HCT116 (cell line): ENCODE measurements around the gene CAPRIN1. TPM values are rescaled to one million over a fixed set of nuclear protein-coding genes. Genes with fewer than 3 reads are reported as not detected.

Source experiments
- ATAC-seq: fragments of 200-7000 bp; cut with Tn5 transposase; 2 replicates; pipeline ENCODE4 v1.9.1; 2020; ENCODE audit warnings: mild to moderate bottlenecking, moderate library complexity
- BruUV-seq: library from RNA; stranded (reverse); fragments of 400-500 nt; replicated peaks from 2 replicates; lab custom pipeline; 2021; lab: Mats Ljungman, UMichigan
- CTCF ChIA-PET: fragments of 300-600 bp; sonication (Branson Sonifier 250); formaldehyde crosslinking; loops from one replicate; lab custom pipeline; 2021; ENCODE audit warnings: antibody characterized with exemption; lab: Charles Lee
- POLR2A ChIA-PET: fragments of 300-600, 350-600 bp; sonication (Branson Sonifier 250); formaldehyde crosslinking; loops from one replicate; lab custom pipeline; 2021; ENCODE audit warnings: antibody characterized with exemption; lab: Charles Lee
- RAD21 ChIA-PET, 2 experiments: fragments of 300-600 bp; sonication (Branson Sonifier 250); formaldehyde crosslinking; loops; one replicate each; lab custom pipeline; 2023; ENCODE audit warnings: low total read pairs in 2 of 2; ENCODE audit not compliant: uncharacterized antibody in 2 of 2, unreplicated experiment in 2 of 2, low non-redundant PET in 1 of 2; lab: Charles Lee
- DNase-seq: peaks from one replicate; pipeline ENCODE4 v3.0.0-alpha.2; 2010; ENCODE audit warnings: low read depth, low spot score
- H2AFZ ChIP-seq: fragments of 200-600 bp; shearing (Covaris generic), sonication (generic); 2 replicates; pipeline ENCODE4 v1.6.1; 2017; ENCODE audit warnings: low read depth, mixed run types, mixed read lengths, antibody characterized with exemption, low read length; ENCODE audit not compliant: poor library complexity, severe bottlenecking
- H3K27ac ChIP-seq: 2 replicates; pipeline ENCODE4 v1.5.1; 2012; ENCODE audit warnings: low read depth, low read length
- H3K27me3 ChIP-seq: fragments of 200-600 bp; sonication (generic); 2 replicates; pipeline ENCODE4 v1.6.1; 2016; ENCODE audit warnings: mixed run types, low read length, mixed read lengths; ENCODE audit not compliant: insufficient read depth
- H3K36me3 ChIP-seq, 2 experiments: fragments of 200-500 bp in 1 of 2; fragments of 200-600 bp in 1 of 2; sonication (Bioruptor generic) in 1 of 2; sonication (generic) in 1 of 2; 2 replicates each; pipeline versions ENCODE4 v1.5.1 to v1.6.1; 2014 to 2016; ENCODE audit warnings: low read length in 2 of 2, inconsistent platforms in 1 of 2, mixed read lengths in 1 of 2, mixed run types in 1 of 2; ENCODE audit not compliant: insufficient read depth in 2 of 2, control insufficient read depth in 1 of 2
- H3K4me1 ChIP-seq, 2 experiments: fragments of 200-600 bp in 1 of 2; sonication (generic) in 1 of 2; 2 replicates each; pipeline versions ENCODE4 v1.5.1 to v1.6.1; 2012 to 2017; ENCODE audit warnings: low read length in 2 of 2, inconsistent platforms in 1 of 2, mild to moderate bottlenecking in 1 of 2, mixed read lengths in 1 of 2, mixed run types in 1 of 2, moderate library complexity in 1 of 2; ENCODE audit not compliant: insufficient read depth in 2 of 2, control insufficient read depth in 1 of 2
- H3K4me2 ChIP-seq: fragments of 200-600 bp; sonication (generic); 2 replicates; pipeline ENCODE4 v1.6.1; 2017; ENCODE audit warnings: mixed run types, low read length, mixed read lengths
- H3K4me3 ChIP-seq, 2 experiments: fragments of 200-600 bp in 1 of 2; sonication (generic) in 1 of 2; replicated peaks in 1 of 2; 2 replicates each; pipeline ENCODE4 v1.5.1; 2011 to 2016; ENCODE audit warnings: low read length in 2 of 2, control low read depth in 1 of 2, low read depth in 1 of 2, mild to moderate bottlenecking in 1 of 2, mixed read lengths in 1 of 2, mixed run types in 1 of 2
- H3K79me2 ChIP-seq: fragments of 200-600 bp; sonication (generic); 2 replicates; pipeline ENCODE4 v1.6.1; 2017; ENCODE audit warnings: mild to moderate bottlenecking, mixed run types, low read length, moderate library complexity, mixed read lengths; ENCODE audit not compliant: insufficient read depth
- H3K9ac ChIP-seq: fragments of 200-600 bp; sonication (generic); 2 replicates; pipeline ENCODE4 v1.6.1; 2016; ENCODE audit warnings: low read length, mixed read lengths
- H3K9me2 ChIP-seq: fragments of 200-600 bp; sonication (generic), shearing (Covaris generic); 2 replicates; pipeline ENCODE4 v1.6.1; 2017; ENCODE audit warnings: mixed run types, mild to moderate bottlenecking, moderate library complexity; ENCODE audit not compliant: insufficient read depth
- H3K9me3 ChIP-seq, 2 experiments: fragments of 200-500 bp in 1 of 2; fragments of 200-600 bp in 1 of 2; sonication (Bioruptor generic) in 1 of 2; sonication (generic) in 1 of 2; 2 replicates each; pipeline ENCODE4 v1.6.1; 2014 to 2017; ENCODE audit warnings: low read length in 2 of 2, mixed read lengths in 2 of 2, inconsistent platforms in 1 of 2, low read depth in 1 of 2, mild to moderate bottlenecking in 1 of 2, mixed run types in 1 of 2, moderate library complexity in 1 of 2; ENCODE audit not compliant: control insufficient read depth in 1 of 2, insufficient read depth in 1 of 2
- H4K20me1 ChIP-seq: fragments of 200-600 bp; sonication (generic), shearing (Covaris generic); 2 replicates; pipeline ENCODE4 v1.6.1; 2017; ENCODE audit warnings: mixed run types, mild to moderate bottlenecking, moderate library complexity; ENCODE audit not compliant: insufficient read depth
- CEBPB ChIP-seq: IDR thresholded peaks from 2 replicates; pipeline ENCODE4 v1.6.1; 2012; ENCODE audit warnings: low read depth
- CTCF ChIP-seq, 3 experiments: fragments of 200-600 bp in 1 of 3; sonication (generic) in 1 of 3; IDR thresholded peaks in 2 of 3; conservative IDR thresholded peaks in 1 of 3; 2 replicates each; pipeline ENCODE4 v1.5.1; 2012 to 2017; ENCODE audit warnings: low read depth in 2 of 3, low read length in 2 of 3, antibody characterized with exemption in 1 of 3, borderline replicate concordance in 1 of 3, control low read depth in 1 of 3, mild to moderate bottlenecking in 1 of 3, mixed read lengths in 1 of 3, mixed run types in 1 of 3, moderate library complexity in 1 of 3; ENCODE audit not compliant: insufficient read depth in 1 of 3
- EZH2 ChIP-seq: fragments of 200-600 bp; sonication (generic); IDR thresholded peaks from 2 replicates; pipeline ENCODE4 v1.6.1; 2017; ENCODE audit warnings: antibody characterized with exemption, mixed run types
- FOSL1 ChIP-seq: IDR thresholded peaks from 2 replicates; pipeline ENCODE4 v1.6.1; 2012; ENCODE audit warnings: low read depth
- JUND ChIP-seq: IDR thresholded peaks from 2 replicates; pipeline ENCODE4 v1.6.1; 2012
- RAD21 ChIP-seq: IDR thresholded peaks from 2 replicates; pipeline ENCODE4 v1.6.1; 2012; ENCODE audit warnings: low read depth, mild to moderate bottlenecking
- SRF ChIP-seq: IDR thresholded peaks from 2 replicates; pipeline ENCODE4 v1.6.1; 2012; ENCODE audit warnings: low read depth
- TCF7L2 ChIP-seq: IDR thresholded peaks from 2 replicates; pipeline ENCODE4 v1.7.0; 2011; ENCODE audit warnings: borderline replicate concordance, inconsistent platforms; ENCODE audit not compliant: insufficient read depth, insufficient read length; ENCODE audit errors: extremely low read depth
- YY1 ChIP-seq: IDR thresholded peaks from 2 replicates; pipeline ENCODE4 v1.6.1; 2011; ENCODE audit warnings: low read length, low read depth, moderate library complexity, mild to moderate bottlenecking; ENCODE audit not compliant: insufficient replicate concordance; ENCODE audit errors: extremely low read depth
- ZBTB33 ChIP-seq: IDR thresholded peaks from 2 replicates; pipeline ENCODE4 v1.6.1; 2011; ENCODE audit warnings: mild to moderate bottlenecking, low read length, moderate library complexity; ENCODE audit not compliant: insufficient replicate concordance; ENCODE audit errors: extremely low read depth
- ZFX ChIP-seq: fragments of 450-650 bp; IDR thresholded peaks from 2 replicates; pipeline ENCODE4 v1.6.1; 2017
- intact Hi-C: fragments of 100-400 bp; cut with micrococcal nuclease; formaldehyde crosslinking; loops from 2 replicates; pipeline ENCODE4 v1.10.0; 2022
- total RNA-seq: library from RNA; stranded (reverse); gene quantifications from one replicate; pipeline ENCODE4 v1.2.1, GENCODE V29; 2021; ENCODE audit not compliant: unreplicated experiment

The CAPRIN1 gene
- total RNA-seq, 1 experiment from 2014 or later, result 285 TPM

- BruUV-seq, result no TSS peak
- Histone ChIP-seq H3K9me2 (no peaks in the 10 kb centered on the region), H3K79me2 (peaks cover 5% of the 10 kb centered on the region; the same call in 1 of the 2 replicates), H4K20me1 (no peaks in the 10 kb centered on the region), H3K27me3 (no peaks in the 10 kb centered on the region), H3K4me3 (no peak overlapping the region), H3K27ac (no peak overlapping the region)
- POLR2A ChIA-PET, result no interaction called here
- TF ChIP-seq SRF (no peak), YY1 (no peak), RAD21 (peak; percentile 53), CTCF (IDR thresholded peaks at IDR 0.05 in 2 of 3, conservative IDR thresholded peaks at IDR 0.05 in 1 of 3; ENCODE audit: borderline replicate concordance in 1 of 3, insufficient read depth in 1 of 3, low read depth in 2 of 3, low read length in 2 of 3) (peak; percentile 30 to 52 (median 44); a peak in 5 of 6 replicates)
- TF ChIP-seq, all 23 proteins: peak for 2
- intact Hi-C loops, result no loop called here
- H3K4me2 ChIP-seq, result no peak overlapping the region
- no peaks in the 10 kb centered on the region for H3K9me3 ChIP-seq
- no peaks in the 10 kb centered on the region for H3K4me1 ChIP-seq
- ATAC-seq (peak; percentile 72), DNase-seq (no peak)
- ChIA-PET RAD21 (interaction anchor here in 1 of 2 experiments (0.6 kb wide), 1 partner anchor 56 kb away, joined by 3 read pairs; no protein-coding TSS in a partner anchor), CTCF (interaction anchor here (1.0 kb wide), 1 partner anchor 208 kb away, joined by 3 read pairs; the partner anchor contains the start of gene ABTB2)
- no peak overlapping the region for H3K9ac ChIP-seq
- no peak overlapping the region for H2AFZ ChIP-seq
- H3K36me3 ChIP-seq, result peaks cover 38 to 40% of the 10 kb centered on the region in 2 experiments
Measured at GRCh38 chr11:34149786-34150185, 98.3 kb downstream of the CAPRIN1 start.

GRCh38 chr11:34150494-34151151 is 99.1 kb downstream of the CAPRIN1 start:
- Histone ChIP-seq H3K4me2 (no peak overlapping the region), H2AFZ (no peak overlapping the region), H3K27me3 (no peaks in the 10 kb centered on the region), H3K9me3 (no peaks in the 10 kb centered on the region), H3K4me3 (no peak overlapping the region), H3K9ac (no peak overlapping the region), H3K79me2 (peaks cover 5% of the 10 kb centered on the region; the same call in 1 of the 2 replicates), H3K4me1 (no peaks in the 10 kb centered on the region), H3K27ac (no peak overlapping the region), H4K20me1 (no peaks in the 10 kb centered on the region), H3K36me3 (peaks cover 33% of the 10 kb centered on the region in 2 experiments), H3K9me2 (no peaks in the 10 kb centered on the region)
- CTCF ChIA-PET, result interaction anchor here (1.0 kb wide), 1 partner anchor 208 kb away, joined by 3 read pairs; the partner anchor contains the start of gene ABTB2
- RAD21 ChIA-PET, result interaction anchor here in 1 of 2 experiments (0.6 kb wide), 1 partner anchor 57 kb away, joined by 3 read pairs; no protein-coding TSS in a partner anchor
- no TSS peak for BruUV-seq
- intact Hi-C loops, result no loop called here
- POLR2A ChIA-PET, result no interaction called here
- ATAC-seq (no peak), DNase-seq (no peak)
- no peak for TF ChIP-seq TCF7L2
- no peak for TF ChIP-seq CTCF (IDR thresholded peaks at IDR 0.05 in 2 of 3, conservative IDR thresholded peaks at IDR 0.05 in 1 of 3; ENCODE audit: borderline replicate concordance in 1 of 3, insufficient read depth in 1 of 3, low read depth in 2 of 3, low read length in 2 of 3)
- TF ChIP-seq FOSL1, result no peak
- TF ChIP-seq JUND, result no peak
- TF ChIP-seq ZBTB33, result no peak
- no peak for TF ChIP-seq ZFX
- TF ChIP-seq EZH2, result no peak
- no peak for TF ChIP-seq CEBPB
- no peak for TF ChIP-seq SRF
